Neural progenitor cell (in vitro differentiated cells): ENCODE measurements around the gene MAD1L1. TPM values are rescaled to one million over a fixed set of nuclear protein-coding genes. Genes with fewer than 3 reads are reported as not detected.

Experiments
- DNase-seq: peaks from one replicate; pipeline ENCODE4 v3.0.0-alpha.2; 2016; ENCODE audit warnings: low spot score
- H2AFZ ChIP-seq: fragments of 200-600 bp; sonication (generic); replicated peaks from 2 replicates; pipeline ENCODE4 v1.6.1; 2016; ENCODE audit warnings: antibody characterized with exemption
- H3F3A ChIP-seq: fragments of 200-600 bp; sonication (generic); 2 replicates; pipeline ENCODE4 v1.6.1; 2016; ENCODE audit warnings: antibody characterized with exemption, low read depth
- H3K27ac ChIP-seq: fragments of 200-600 bp; sonication (generic); 2 replicates; pipeline ENCODE4 v1.5.1; 2016; ENCODE audit warnings: mild to moderate bottlenecking
- H3K27me3 ChIP-seq: fragments of 200-600 bp; sonication (generic); 2 replicates; pipeline ENCODE4 v1.6.1; 2016; ENCODE audit warnings: mild to moderate bottlenecking, moderate library complexity
- H3K36me3 ChIP-seq: fragments of 200-600 bp; sonication (generic); 2 replicates; pipeline ENCODE4 v1.5.1; 2016
- H3K4me1 ChIP-seq: fragments of 200-600 bp; sonication (generic); 2 replicates; pipeline ENCODE4 v1.6.1; 2016; ENCODE audit warnings: mixed run types
- H3K4me2 ChIP-seq: fragments of 200-600 bp; sonication (generic); 2 replicates; pipeline ENCODE4 v1.6.1; 2016
- H3K4me3 ChIP-seq: fragments of 200-600 bp; sonication (generic); 2 replicates; pipeline ENCODE4 v1.5.1; 2016
- H3K79me2 ChIP-seq: fragments of 200-600 bp; sonication (generic); 2 replicates; pipeline ENCODE4 v1.6.1; 2016; ENCODE audit warnings: low read depth
- H3K9ac ChIP-seq: fragments of 200-600 bp; sonication (generic); 2 replicates; pipeline ENCODE4 v1.6.1; 2016
- H3K9me3 ChIP-seq: fragments of 200-600 bp; sonication (generic); 2 replicates; pipeline ENCODE4 v1.5.1; 2016; ENCODE audit warnings: low read depth
- H4K20me1 ChIP-seq: fragments of 200-600 bp; sonication (generic); 2 replicates; pipeline ENCODE4 v1.6.1; 2016; ENCODE audit warnings: low read depth
- H3K27ac Mint-ChIP-seq: 3 replicates; pipeline ENCODE4 v1.8.0; 2021; ENCODE audit warnings: mixed read lengths
- H3K27me3 Mint-ChIP-seq: 2 replicates; pipeline ENCODE4 v1.8.0; 2022; ENCODE audit warnings: low read depth, mild to moderate bottlenecking, inconsistent platforms, moderate library complexity, mixed read lengths; ENCODE audit not compliant: insufficient read depth
- H3K36me3 Mint-ChIP-seq: 3 replicates; pipeline ENCODE4 v1.8.0; 2021; ENCODE audit warnings: mixed read lengths
- H3K4me1 Mint-ChIP-seq: 3 replicates; pipeline ENCODE4 v1.8.0; 2021; ENCODE audit warnings: mixed read lengths
- H3K4me3 Mint-ChIP-seq: 3 replicates; pipeline ENCODE4 v1.8.0; 2021; ENCODE audit warnings: mild to moderate bottlenecking, moderate library complexity, mixed read lengths
- H3K9me3 Mint-ChIP-seq: 3 replicates; pipeline ENCODE4 v1.8.0; 2020; ENCODE audit warnings: mixed read lengths
- CTCF ChIP-seq: fragments of 200-600 bp; sonication (generic); IDR thresholded peaks from 2 replicates; pipeline ENCODE4 v1.5.1; 2017; ENCODE audit warnings: antibody characterized with exemption, mild to moderate bottlenecking
- EZH2 ChIP-seq: fragments of 200-600 bp; sonication (generic); IDR thresholded peaks from 2 replicates; pipeline ENCODE4 v1.6.1; 2017; ENCODE audit warnings: antibody characterized with exemption, mild to moderate bottlenecking, moderate library complexity
- EZH2phosphoT487 ChIP-seq: fragments of 200-600 bp; sonication (generic); IDR thresholded peaks from 2 replicates; pipeline ENCODE4 v1.6.1; 2017; ENCODE audit warnings: antibody characterized with exemption
- total RNA-seq: library from RNA; depleted of rRNA; stranded (reverse); fragments of >200 nt; gene quantifications from 2 replicates; pipeline ENCODE4 v1.2.3, GENCODE V29; 2015; ENCODE audit warnings: low replicate concordance

Gene MAD1L1
- total RNA-seq, 1 donor from 2014 or later = 23.7 TPM

GRCh38 chr7:1777122-1777521 lies 455.6 kb downstream of the MAD1L1 start:
- Histone ChIP-seq H3K9me3 (no peaks in the 10 kb centered on the region), H2AFZ (no peak overlapping the region), H3K27ac (no peak overlapping the region), H3K4me1 (no peaks in the 10 kb centered on the region), H3F3A (no peaks in the 10 kb centered on the region), H3K4me3 (no peak overlapping the region), H3K9ac (no peak overlapping the region), H3K79me2 (no peaks in the 10 kb centered on the region), H3K4me2 (no peak overlapping the region), H4K20me1 (no peaks in the 10 kb centered on the region), H3K27me3 (no peaks in the 10 kb centered on the region), H3K36me3 (no peaks in the 10 kb centered on the region)
- Mint-ChIP-seq H3K4me1 (no peaks in the 10 kb centered on the region), H3K27ac (no peak overlapping the region), H3K36me3 (no peaks in the 10 kb centered on the region), H3K9me3 (peaks cover 19% of the 10 kb centered on the region), H3K27me3 (peaks cover 5% of the 10 kb centered on the region), H3K4me3 (no peak overlapping the region)
- no peak for DNase-seq
- no peak for TF ChIP-seq CTCF
- no peak for TF ChIP-seq EZH2phosphoT487
- no peak for TF ChIP-seq EZH2

GRCh38 chr7:1775389-1775788 lies 457.4 kb downstream of the MAD1L1 start:
- H3K36me3 ChIP-seq = no peaks in the 10 kb centered on the region
- no peaks in the 10 kb centered on the region for H3F3A ChIP-seq
- H3K4me3 ChIP-seq = no peak overlapping the region
- Mint-ChIP-seq H3K27me3 (peaks cover 5% of the 10 kb centered on the region), H3K9me3 (peaks cover 20% of the 10 kb centered on the region), H3K27ac (no peak overlapping the region), H3K36me3 (no peaks in the 10 kb centered on the region), H3K4me3 (no peak overlapping the region), H3K4me1 (no peaks in the 10 kb centered on the region)
- no peaks in the 10 kb centered on the region for H3K9me3 ChIP-seq
- H3K27ac ChIP-seq = no peak overlapping the region
- TF ChIP-seq EZH2 = no peak
- TF ChIP-seq CTCF = no peak
- TF ChIP-seq EZH2phosphoT487 = no peak
- no peak overlapping the region for H3K4me2 ChIP-seq
- no peaks in the 10 kb centered on the region for H3K27me3 ChIP-seq
- H4K20me1 ChIP-seq = no peaks in the 10 kb centered on the region
- no peak for DNase-seq
- H3K4me1 ChIP-seq = no peaks in the 10 kb centered on the region
- no peak overlapping the region for H3K9ac ChIP-seq
- H2AFZ ChIP-seq = no peak overlapping the region
- H3K79me2 ChIP-seq = no peaks in the 10 kb centered on the region

GRCh38 chr7:1770331-1770730 lies 462.4 kb downstream of the MAD1L1 start:
- H3K4me1 Mint-ChIP-seq = no peaks in the 10 kb centered on the region
- H3K79me2 ChIP-seq = no peaks in the 10 kb centered on the region
- H3K27ac Mint-ChIP-seq = no peak overlapping the region
- peaks cover 4% of the 10 kb centered on the region for H3K9me3 Mint-ChIP-seq
- no peaks in the 10 kb centered on the region for H4K20me1 ChIP-seq
- no peaks in the 10 kb centered on the region for H3K36me3 ChIP-seq
- H3K27me3 Mint-ChIP-seq = peaks cover 4% of the 10 kb centered on the region
- no peak for DNase-seq
- no peak for TF ChIP-seq CTCF
- no peak for TF ChIP-seq EZH2phosphoT487
- no peak for TF ChIP-seq EZH2
- no peak overlapping the region for H3K4me3 ChIP-seq
- H3K4me3 Mint-ChIP-seq = no peak overlapping the region
- no peaks in the 10 kb centered on the region for H3K27me3 ChIP-seq
- no peaks in the 10 kb centered on the region for H3K36me3 Mint-ChIP-seq
- H2AFZ ChIP-seq = no peak overlapping the region
- H3K4me1 ChIP-seq = no peaks in the 10 kb centered on the region
- H3K9ac ChIP-seq = no peak overlapping the region
- H3K27ac ChIP-seq = no peak overlapping the region
- H3K4me2 ChIP-seq = no peak overlapping the region
- H3F3A ChIP-seq = no peaks in the 10 kb centered on the region
- no peaks in the 10 kb centered on the region for H3K9me3 ChIP-seq
